SH-SY5Y (cell line): ENCODE data around the gene ADRA2C.

ENCODE experiments used
- GATA2 ChIP-seq: IDR thresholded peaks from 2 replicates; pipeline ENCODE4 v1.6.1; 2011; ENCODE audit warnings: mild to moderate bottlenecking, low read depth, low read length
- GATA3 ChIP-seq: IDR thresholded peaks from 2 replicates; pipeline ENCODE4 v1.6.1; 2011; ENCODE audit warnings: low read depth, mild to moderate bottlenecking, low read length, moderate library complexity

The ADRA2C gene

DNA sequence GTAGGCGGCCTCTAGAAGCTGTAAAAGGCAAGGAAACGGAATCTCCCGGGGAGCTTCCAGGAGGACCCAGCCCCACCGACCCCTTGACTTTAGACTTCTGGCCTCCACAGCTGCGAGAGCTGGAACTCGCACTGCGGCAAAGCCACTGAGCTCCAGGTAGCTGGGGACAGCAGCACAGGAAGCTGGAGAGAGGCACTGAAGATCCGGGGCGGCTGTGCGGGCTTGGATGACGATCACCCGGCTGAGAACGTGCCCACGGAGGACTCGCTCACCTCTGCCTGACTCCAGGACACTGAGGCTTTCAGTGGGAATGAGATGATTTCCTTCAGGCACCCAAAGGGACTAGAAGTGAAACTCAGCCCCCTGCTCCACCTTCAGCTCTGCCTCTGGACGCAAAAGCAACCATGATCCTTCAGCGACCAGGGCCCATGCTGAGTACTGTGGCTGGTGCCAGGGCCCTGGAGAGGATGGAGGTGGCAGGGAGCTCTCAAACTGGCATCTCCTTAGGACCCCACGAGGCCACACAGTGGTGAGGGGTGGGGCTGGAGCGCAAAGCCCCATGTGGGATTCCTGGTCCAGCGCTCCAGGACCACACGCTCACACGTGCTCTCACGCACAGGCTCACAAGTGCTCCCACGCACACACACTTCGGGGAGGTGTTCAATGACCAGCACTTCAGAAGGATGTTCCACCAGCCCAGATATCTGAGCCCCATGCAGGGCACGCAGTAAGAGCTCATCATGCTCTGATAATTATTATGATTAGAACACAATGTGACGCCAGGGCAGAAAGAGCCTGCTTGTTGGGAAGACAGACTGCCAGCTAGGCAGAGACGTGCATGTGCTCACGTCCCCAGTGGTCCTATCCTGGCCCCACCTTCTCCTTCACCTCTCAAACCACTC lies 47.2 kb downstream of the ADRA2C start:
- TF ChIP-seq GATA2 = no peak
- TF ChIP-seq GATA3 = no peak

DNA sequence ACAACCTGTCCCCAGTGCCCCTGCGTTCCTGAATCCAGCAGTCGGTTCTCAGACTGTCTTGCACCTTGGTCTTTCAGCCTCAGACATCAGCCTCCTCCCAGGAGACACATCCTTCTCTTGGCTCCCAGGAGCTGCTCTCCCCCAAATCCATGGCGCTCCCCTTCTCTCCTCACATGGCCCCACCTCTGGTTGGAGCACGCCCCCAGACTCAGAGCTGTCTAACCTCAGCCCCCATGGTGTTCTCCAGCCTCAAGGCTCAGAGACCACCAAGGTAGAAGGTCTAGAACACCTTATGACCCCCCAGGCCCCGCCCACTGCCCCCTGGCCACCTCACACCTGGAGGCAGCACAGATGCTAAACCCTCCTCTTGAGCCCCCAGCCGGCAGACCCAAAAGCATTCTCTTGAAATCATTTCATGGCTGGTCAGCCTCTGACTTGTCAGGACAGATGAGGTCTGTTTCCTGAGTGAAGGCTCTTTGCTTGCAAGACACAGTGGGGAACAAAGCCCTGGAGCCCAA lies 47.9 kb downstream of the ADRA2C start:
- TF ChIP-seq GATA2 (no peak), GATA3 (no peak)

DNA sequence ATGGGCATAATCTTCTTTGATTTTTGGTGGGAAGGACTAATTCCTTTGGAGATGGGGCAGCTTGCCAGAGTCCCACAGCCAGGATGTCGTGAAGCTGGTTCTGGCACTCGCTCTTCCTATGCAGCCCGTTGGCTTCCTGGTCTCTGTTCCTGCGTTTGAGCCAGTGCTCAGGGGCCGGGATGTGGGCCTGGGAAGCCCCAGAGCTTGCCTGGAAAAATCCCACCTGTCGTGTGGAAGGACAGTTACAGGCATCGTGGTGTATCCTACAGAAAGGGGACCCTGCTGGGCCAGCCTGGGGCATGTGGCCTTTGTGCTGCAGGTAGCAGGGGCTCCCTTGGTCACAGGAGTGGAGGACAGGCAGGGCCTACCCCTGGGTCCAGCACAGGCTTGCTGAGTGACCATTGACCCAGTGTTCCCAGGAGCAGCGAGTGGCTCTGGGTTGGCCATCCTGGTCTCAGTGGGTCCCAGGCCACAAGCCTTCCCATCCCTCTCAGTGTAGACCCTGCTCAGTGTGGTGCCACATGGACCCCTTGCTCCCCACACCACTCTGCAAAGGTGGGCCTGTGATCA lies 50.2 kb downstream of the ADRA2C start:
- TF ChIP-seq GATA2 (no peak), GATA3 (no peak)

DNA sequence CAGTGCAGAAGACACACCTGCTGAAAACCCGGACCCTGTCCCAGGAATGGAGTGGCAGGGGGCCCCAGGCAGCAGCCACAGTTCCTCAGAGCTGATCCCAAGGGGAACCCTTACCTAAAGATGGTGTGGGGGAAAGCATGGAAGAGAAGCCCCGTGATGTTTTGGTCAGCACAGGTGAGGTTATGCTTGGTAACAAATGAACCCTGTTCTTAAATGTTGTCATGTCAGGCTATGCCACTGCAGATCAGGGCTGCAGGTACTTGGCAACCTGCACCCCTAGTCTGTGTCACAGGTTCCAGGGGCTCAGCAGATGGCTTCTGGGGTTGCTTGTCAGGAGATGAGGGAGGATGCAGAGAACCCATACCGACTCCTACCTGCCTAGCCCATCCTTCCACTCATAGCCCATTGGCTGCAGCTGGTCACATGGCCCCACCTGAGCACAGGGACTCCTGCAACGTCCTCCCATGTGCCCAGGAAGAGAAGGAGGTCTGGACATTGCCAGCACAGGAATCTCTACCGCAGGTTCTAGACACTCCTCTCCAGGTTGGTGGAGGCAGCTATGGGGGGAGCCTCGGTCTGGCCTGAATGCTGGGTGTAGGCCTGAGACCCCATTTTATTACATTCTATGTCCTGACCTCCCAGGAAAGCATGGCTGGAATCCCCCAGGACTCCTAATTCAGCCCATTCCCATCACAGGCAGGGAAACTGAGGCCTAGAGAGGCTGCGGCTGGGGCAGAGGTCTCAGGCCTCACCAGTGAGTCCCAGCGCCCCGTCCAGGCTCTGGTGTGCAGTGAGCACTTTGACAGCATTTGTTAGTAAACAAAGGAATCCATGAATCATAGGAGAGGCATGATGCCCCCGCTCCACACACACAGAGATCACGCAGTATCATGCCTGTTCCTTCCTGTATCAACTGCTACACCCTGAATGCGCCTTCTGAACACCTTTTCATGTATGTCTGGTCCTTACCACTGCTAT lies 51.1 kb downstream of the ADRA2C start:
- TF ChIP-seq GATA2 (no peak), GATA3 (no peak)
